Adipocyte (in vitro differentiated cells): Measurements from ENCODE around the gene DENND4C.
A peak's percentile ranks its signal among the peaks of the same experiment; 100 is the strongest.

Experiments
- DNase-seq: peaks from one replicate; pipeline ENCODE4 v3.0.0-alpha.2; 2015; ENCODE audit warnings: low read depth
- H3K27me3 ChIP-seq: replicated peaks from 2 replicates; pipeline ENCODE4 v1.7.0; 2013; ENCODE audit warnings: mild to moderate bottlenecking, low read length, moderate library complexity; ENCODE audit not compliant: control insufficient read depth, insufficient read depth
- H3K36me3 ChIP-seq: 2 replicates; pipeline ENCODE4 v1.7.0; 2013; ENCODE audit warnings: low read length, mild to moderate bottlenecking, moderate library complexity; ENCODE audit not compliant: control insufficient read depth, insufficient read depth, severe bottlenecking
- H3K4me1 ChIP-seq: 2 replicates; pipeline ENCODE4 v1.7.0; 2013; ENCODE audit warnings: mild to moderate bottlenecking, low read length, moderate library complexity; ENCODE audit not compliant: control insufficient read depth, insufficient read depth
- H3K4me3 ChIP-seq: 2 replicates; pipeline ENCODE4 v1.7.0; 2013; ENCODE audit warnings: mild to moderate bottlenecking, low read length, moderate library complexity
- H3K9ac ChIP-seq: 2 replicates; pipeline ENCODE4 v1.7.0; 2013; ENCODE audit warnings: mild to moderate bottlenecking, low read length, moderate library complexity
- H3K9me3 ChIP-seq: 2 replicates; pipeline ENCODE4 v1.7.0; 2013; ENCODE audit warnings: mild to moderate bottlenecking, low read length, moderate library complexity; ENCODE audit not compliant: control insufficient read depth

Gene DENND4C

GRCh38 chr9:19229595-19230354 is 718 bp upstream of the DENND4C start:
- no peaks in the 10 kb centered on the region for H3K36me3 ChIP-seq
- H3K9me3 ChIP-seq = no peaks in the 10 kb centered on the region
- H3K4me3 ChIP-seq = peak overlapping the region; percentile 92
- no peaks in the 10 kb centered on the region for H3K27me3 ChIP-seq
- no peak for DNase-seq
- peaks cover 27% of the 10 kb centered on the region for H3K4me1 ChIP-seq
- peak overlapping the region; percentile 86 for H3K9ac ChIP-seq

GRCh38 chr9:19231126-19231903 is 822 bp downstream of the DENND4C start:
- Histone ChIP-seq H3K36me3 (no peaks in the 10 kb centered on the region), H3K27me3 (no peaks in the 10 kb centered on the region), H3K9me3 (no peaks in the 10 kb centered on the region), H3K4me3 (peak overlapping the region; percentile 92), H3K9ac (peak overlapping the region; percentile 97), H3K4me1 (peaks cover 27% of the 10 kb centered on the region)
- DNase-seq = peak; percentile 40

GRCh38 chr9:19231904-19232822 is 1.7 kb downstream of the DENND4C start:
- peak; percentile 36 for DNase-seq
- Histone ChIP-seq H3K9ac (peak overlapping the region; percentile 97), H3K9me3 (no peaks in the 10 kb centered on the region)

GRCh38 chr9:19232823-19233194 is 2.3 kb downstream of the DENND4C start:
- peak; percentile 77 for DNase-seq
- H3K27me3 ChIP-seq = no peaks in the 10 kb centered on the region
- H3K36me3 ChIP-seq = no peaks in the 10 kb centered on the region
- H3K4me1 ChIP-seq = peaks cover 27% of the 10 kb centered on the region
- H3K4me3 ChIP-seq = peak overlapping the region; percentile 92
- H3K9me3 ChIP-seq = no peaks in the 10 kb centered on the region
- H3K9ac ChIP-seq = peak overlapping the region; percentile 97

More at GRCh38 chr9:19231904-19232822, 1.7 kb downstream of the DENND4C start:
- no peaks in the 10 kb centered on the region for H3K36me3 ChIP-seq
- peak overlapping the region; percentile 92 for H3K4me3 ChIP-seq
- peaks cover 27% of the 10 kb centered on the region for H3K4me1 ChIP-seq
- no peaks in the 10 kb centered on the region for H3K27me3 ChIP-seq

- no peaks in the 10 kb centered on the region for H3K27me3 ChIP-seq
- peak overlapping the region; percentile 92 for H3K4me3 ChIP-seq
- no peaks in the 10 kb centered on the region for H3K36me3 ChIP-seq
- peaks cover 27% of the 10 kb centered on the region for H3K4me1 ChIP-seq
- no peaks in the 10 kb centered on the region for H3K9me3 ChIP-seq
- no peak for DNase-seq
- H3K9ac ChIP-seq = peak overlapping the region; percentile 97
These were observed 2.9 kb downstream of the DENND4C start for GRCh38 chr9:19233344-19233743.

GRCh38 chr9:19239955-19240354 is 9.5 kb downstream of the DENND4C start:
- H3K9ac ChIP-seq = no peak overlapping the region
- peak; percentile 22 for DNase-seq
- no peaks in the 10 kb centered on the region for H3K27me3 ChIP-seq
- peaks cover 4% of the 10 kb centered on the region for H3K4me1 ChIP-seq
- H3K36me3 ChIP-seq = peaks cover 24% of the 10 kb centered on the region
- H3K9me3 ChIP-seq = no peaks in the 10 kb centered on the region
- H3K4me3 ChIP-seq = no peak overlapping the region

- Histone ChIP-seq H3K36me3 (peaks cover 28% of the 10 kb centered on the region), H3K9ac (no peak overlapping the region), H3K4me1 (no peaks in the 10 kb centered on the region), H3K9me3 (no peaks in the 10 kb centered on the region), H3K27me3 (no peaks in the 10 kb centered on the region), H3K4me3 (no peak overlapping the region)
- no peak for DNase-seq
These were observed 11.2 kb downstream of the DENND4C start for GRCh38 chr9:19241728-19242127.

- no peak for DNase-seq
- no peak overlapping the region for H3K9ac ChIP-seq
These were observed 13.0 kb downstream of the DENND4C start for GRCh38 chr9:19243366-19244033.

GRCh38 chr9:19246891-19247290 is 16.4 kb downstream of the DENND4C start:
- H3K36me3 ChIP-seq = peaks cover 6% of the 10 kb centered on the region
- no peaks in the 10 kb centered on the region for H3K4me1 ChIP-seq
- no peaks in the 10 kb centered on the region for H3K9me3 ChIP-seq
- H3K4me3 ChIP-seq = no peak overlapping the region
- H3K9ac ChIP-seq = no peak overlapping the region
- no peak for DNase-seq
- H3K27me3 ChIP-seq = no peaks in the 10 kb centered on the region

More at GRCh38 chr9:19243366-19244033, 13.0 kb downstream of the DENND4C start:
- Histone ChIP-seq H3K9me3 (no peaks in the 10 kb centered on the region), H3K4me1 (no peaks in the 10 kb centered on the region), H3K36me3 (peaks cover 28% of the 10 kb centered on the region), H3K4me3 (no peak overlapping the region), H3K27me3 (no peaks in the 10 kb centered on the region)

GRCh38 chr9:19247420-19247819 is 16.9 kb downstream of the DENND4C start:
- Histone ChIP-seq H3K36me3 (peaks cover 5% of the 10 kb centered on the region), H3K9ac (no peak overlapping the region), H3K4me3 (no peak overlapping the region), H3K4me1 (no peaks in the 10 kb centered on the region), H3K27me3 (no peaks in the 10 kb centered on the region), H3K9me3 (no peaks in the 10 kb centered on the region)
- DNase-seq = no peak
